Measurements from ENCODE around the gene NOS1AP.
A peak's percentile ranks its signal among the peaks of the same experiment; 100 is the strongest.
"Not testable (repeated sequence)": the region's sequence is repeated elsewhere in the genome, so short reads cannot be mapped to it uniquely, and the experiment has no call there.

NOS1AP gene

DNA sequence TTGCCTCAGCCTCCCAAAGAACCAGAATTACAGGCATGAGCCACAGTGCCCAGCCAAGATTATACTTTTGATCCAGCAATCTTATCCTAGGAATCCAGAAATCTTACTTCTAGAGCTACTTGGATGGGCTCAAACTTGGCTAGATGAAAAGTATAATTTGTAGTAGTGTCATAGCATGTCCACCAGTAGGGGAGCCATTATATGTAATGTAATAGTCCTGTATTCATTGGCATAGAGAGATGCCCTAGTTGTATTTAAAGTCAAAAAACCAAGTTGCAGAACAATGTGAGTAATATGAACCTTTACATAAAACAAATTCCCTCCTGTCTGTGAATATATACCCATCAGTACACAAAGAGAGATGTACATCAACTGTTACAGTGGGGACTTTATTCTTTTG is 83.9 kb downstream of the NOS1AP start:
- DNase-seq (ENCODE audit: low read depth in 1 of 2, low spot score in 1 of 2), result no peak
- TF ChIP-seq JUND (IDR thresholded peaks at IDR 0.05; ENCODE audit: low read depth), result no peak
- in situ Hi-C loops (cut with HindIII; ENCODE audit: low pct_unique_long_range_greater_than_20kb, low sequenced_read_pairs), result no loop called here

DNA sequence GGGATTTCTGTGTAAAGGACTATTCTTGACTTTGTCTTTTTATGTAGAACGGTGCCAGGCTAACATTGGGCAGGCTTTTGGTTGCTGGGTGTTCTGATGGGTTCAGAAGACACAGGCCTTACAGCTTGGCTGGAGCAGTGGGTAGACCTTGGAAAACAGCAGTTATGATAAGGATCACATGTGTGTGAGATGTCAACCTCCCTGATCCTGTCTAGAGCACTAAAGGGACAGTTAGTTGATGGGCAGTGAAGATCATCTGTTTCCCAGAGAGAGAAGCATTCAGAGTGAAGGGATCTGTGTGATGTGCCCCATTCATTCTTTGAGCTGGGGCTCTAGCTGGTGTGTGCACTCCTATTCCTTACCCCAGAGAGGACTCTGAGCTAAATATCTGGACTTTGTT is 88.0 kb downstream of the NOS1AP start:
- in situ Hi-C loops (cut with HindIII; ENCODE audit: low pct_unique_long_range_greater_than_20kb, low sequenced_read_pairs), result no loop called here
- no peak for TF ChIP-seq JUND (IDR thresholded peaks at IDR 0.05; ENCODE audit: low read depth)
- no peak for DNase-seq (ENCODE audit: low read depth in 1 of 2, low spot score in 1 of 2)

GRCh38 chr1:162158624-162159271 is 89.3 kb downstream of the NOS1AP start:
- in situ Hi-C loops (cut with HindIII; ENCODE audit: low pct_unique_long_range_greater_than_20kb, low sequenced_read_pairs), result no loop called here
- no peak for TF ChIP-seq JUND (IDR thresholded peaks at IDR 0.05; ENCODE audit: low read depth)

DNA sequence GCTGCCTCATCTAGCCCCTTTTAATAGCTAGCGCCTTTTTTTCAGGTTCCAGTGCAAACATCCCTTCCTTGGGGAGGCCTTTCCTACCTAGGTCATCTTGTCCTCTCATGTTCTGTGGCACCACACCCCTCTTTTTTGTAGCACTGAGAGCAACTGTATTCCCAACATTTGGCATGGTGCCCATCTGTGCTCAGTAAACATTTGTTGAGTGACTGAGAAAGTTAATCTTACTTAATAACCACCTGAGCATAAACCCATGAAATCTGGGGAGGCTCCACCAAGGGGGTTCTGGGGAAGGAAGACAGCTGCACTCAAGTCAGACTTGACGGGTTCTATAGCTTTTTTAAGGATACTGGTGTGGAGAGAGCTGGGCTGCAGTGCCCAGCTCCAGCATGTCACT is 90.0 kb downstream of the NOS1AP start:
- TF ChIP-seq JUND (IDR thresholded peaks at IDR 0.05; ENCODE audit: low read depth), result peak; percentile 82; the same call in 1 of the 2 replicates
- in situ Hi-C loops (cut with HindIII; ENCODE audit: low pct_unique_long_range_greater_than_20kb, low sequenced_read_pairs), result no loop called here
- DNase-seq (ENCODE audit: low read depth in 1 of 2, low spot score in 1 of 2), result peak in 1 of 2 experiments; percentile 92

More at GRCh38 chr1:162158624-162159271, 89.3 kb downstream of the NOS1AP start:
- DNase-seq (ENCODE audit: low read depth in 1 of 2, low spot score in 1 of 2), result no peak

DNA sequence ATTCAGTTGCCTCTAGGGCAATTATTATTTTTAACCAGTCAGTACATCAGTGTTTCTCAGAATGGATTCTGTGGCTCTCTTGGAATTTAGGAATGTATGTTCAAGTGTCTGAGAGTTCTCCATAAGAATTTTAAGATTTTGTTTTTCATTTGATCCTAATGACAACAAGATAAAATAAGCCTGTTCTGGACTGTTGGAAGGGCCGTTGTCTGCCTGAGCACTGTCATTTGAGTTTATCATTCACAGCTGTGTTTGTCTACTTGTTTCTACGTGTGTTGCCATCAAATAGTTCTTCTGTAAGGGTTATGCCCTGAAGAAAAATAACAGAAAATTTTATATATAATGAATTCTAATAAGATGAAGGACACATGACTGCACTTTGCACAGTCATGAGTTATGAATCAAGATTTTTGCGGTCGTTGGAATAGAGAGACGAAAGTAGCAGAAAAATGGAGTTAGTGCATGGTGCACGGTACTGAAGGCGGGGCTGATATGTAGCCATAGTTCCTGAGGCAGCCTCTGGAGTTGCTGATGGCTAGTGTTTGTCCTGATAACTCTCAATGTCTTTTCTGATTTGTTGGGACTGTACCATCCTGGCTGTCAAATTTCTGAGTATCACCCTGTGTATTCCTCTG is 92.5 kb downstream of the NOS1AP start:
- no peak for DNase-seq (ENCODE audit: low read depth in 1 of 2, low spot score in 1 of 2)
- TF ChIP-seq JUND (IDR thresholded peaks at IDR 0.05; ENCODE audit: low read depth), result no peak
- in situ Hi-C loops (cut with HindIII; ENCODE audit: low pct_unique_long_range_greater_than_20kb, low sequenced_read_pairs), result no loop called here

DNA sequence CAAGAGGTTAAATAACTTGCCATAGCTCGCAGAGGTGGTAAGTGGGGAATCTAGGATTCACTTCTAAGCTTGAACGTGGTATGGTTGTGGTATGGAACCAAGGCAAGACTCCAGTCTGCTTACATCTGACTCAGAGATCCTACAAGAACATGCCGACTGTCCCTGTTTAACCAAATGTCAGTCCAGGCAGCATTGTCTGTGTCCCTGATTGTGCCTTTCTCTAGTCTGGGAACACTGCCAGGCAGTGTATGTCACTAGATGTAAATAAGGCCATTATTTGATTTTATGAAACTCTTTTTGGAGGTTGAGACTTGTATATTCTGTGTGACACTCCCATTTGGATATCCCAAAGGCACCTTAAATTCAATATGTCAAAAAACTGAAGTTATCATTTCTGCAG is 96.0 kb downstream of the NOS1AP start:
- no peak for TF ChIP-seq JUND (IDR thresholded peaks at IDR 0.05; ENCODE audit: low read depth)
- in situ Hi-C loops (cut with HindIII; ENCODE audit: low pct_unique_long_range_greater_than_20kb, low sequenced_read_pairs), result no loop called here
- DNase-seq (ENCODE audit: low read depth in 1 of 2, low spot score in 1 of 2), result no peak

DNA sequence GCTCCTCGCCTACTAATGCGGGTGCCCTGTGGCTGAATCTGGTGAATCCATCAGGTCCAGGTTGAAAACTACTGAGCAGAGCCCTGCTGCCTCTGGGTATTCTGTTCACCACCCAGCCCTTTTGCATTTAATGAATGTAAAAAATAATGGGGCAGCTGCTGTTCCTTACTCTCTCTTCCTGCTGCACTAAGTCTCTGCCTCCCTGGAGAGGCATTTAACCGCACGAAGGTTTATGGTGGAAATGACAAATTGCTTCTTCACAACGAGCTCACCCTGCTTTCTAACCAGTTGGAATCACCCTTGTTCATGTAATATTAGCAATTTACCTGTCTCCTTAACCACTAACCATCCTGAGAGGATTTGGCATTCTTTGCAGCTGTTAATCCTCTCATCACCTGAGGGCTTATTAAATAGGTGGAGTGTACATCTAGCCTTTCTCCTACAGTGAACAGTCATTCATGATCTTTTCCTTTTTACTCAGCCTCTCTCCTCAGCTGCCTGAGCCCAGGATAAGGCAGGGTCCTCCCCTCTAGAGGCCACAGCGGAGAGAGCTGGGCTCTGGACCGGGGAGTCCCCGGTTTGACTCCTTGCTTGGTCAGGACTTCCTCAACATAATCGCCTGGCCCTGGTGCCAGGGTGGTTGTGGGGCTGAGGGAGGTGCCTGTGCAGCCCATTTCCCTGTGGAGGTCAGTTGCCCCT is 97.6 kb downstream of the NOS1AP start:
- in situ Hi-C loops (cut with HindIII; ENCODE audit: low pct_unique_long_range_greater_than_20kb, low sequenced_read_pairs), result no loop called here
- no peak for DNase-seq (ENCODE audit: low read depth in 1 of 2, low spot score in 1 of 2)
- no peak for TF ChIP-seq JUND (IDR thresholded peaks at IDR 0.05; ENCODE audit: low read depth)

GRCh38 chr1:162168261-162168660 is 98.8 kb downstream of the NOS1AP start:
- in situ Hi-C loops (cut with HindIII; ENCODE audit: low pct_unique_long_range_greater_than_20kb, low sequenced_read_pairs), result no loop called here
- TF ChIP-seq JUND (IDR thresholded peaks at IDR 0.05; ENCODE audit: low read depth), result no peak
- DNase-seq (ENCODE audit: low read depth in 1 of 2, low spot score in 1 of 2), result peak; percentile 46 to 90

DNA sequence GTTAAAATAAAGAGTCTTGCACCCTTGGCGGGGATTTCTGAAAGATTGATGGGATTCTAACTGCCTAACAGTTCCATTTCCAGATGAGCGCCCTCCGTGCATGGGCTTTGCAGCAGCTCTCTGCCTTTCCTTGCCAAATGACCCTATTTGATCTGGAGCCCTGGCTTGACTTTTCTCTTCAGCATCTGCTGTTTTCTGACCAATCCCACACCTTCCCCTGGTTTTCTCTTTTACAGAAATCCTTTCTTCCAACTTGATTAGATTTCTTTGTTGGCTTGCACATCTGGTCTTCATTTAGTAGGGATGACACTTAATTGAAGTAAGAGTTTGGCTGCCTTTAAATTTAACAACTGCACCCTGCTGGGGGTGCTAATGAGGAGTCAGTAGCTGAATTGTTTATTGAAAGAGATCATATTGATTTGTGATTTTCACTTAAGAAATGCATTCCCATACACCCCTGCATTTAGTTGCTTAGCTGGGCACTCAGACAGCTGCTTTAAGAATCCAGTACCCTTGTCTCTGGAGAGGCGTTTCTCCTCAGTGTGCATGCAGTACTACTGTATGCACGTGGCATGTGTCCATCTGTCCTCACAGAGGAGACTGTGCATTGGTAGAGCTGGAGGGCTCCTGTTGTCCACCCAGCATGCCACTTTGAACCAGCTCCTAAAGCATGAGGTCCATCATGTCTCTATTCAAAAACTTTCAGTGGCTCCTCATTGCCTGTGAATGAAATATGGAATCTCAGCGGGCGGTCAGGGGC is 99.7 kb downstream of the NOS1AP start:
- in situ Hi-C loops (cut with HindIII; ENCODE audit: low pct_unique_long_range_greater_than_20kb, low sequenced_read_pairs), result no loop called here
- no peak for DNase-seq (ENCODE audit: low read depth in 1 of 2, low spot score in 1 of 2)
- no peak for TF ChIP-seq JUND (IDR thresholded peaks at IDR 0.05; ENCODE audit: low read depth)

DNA sequence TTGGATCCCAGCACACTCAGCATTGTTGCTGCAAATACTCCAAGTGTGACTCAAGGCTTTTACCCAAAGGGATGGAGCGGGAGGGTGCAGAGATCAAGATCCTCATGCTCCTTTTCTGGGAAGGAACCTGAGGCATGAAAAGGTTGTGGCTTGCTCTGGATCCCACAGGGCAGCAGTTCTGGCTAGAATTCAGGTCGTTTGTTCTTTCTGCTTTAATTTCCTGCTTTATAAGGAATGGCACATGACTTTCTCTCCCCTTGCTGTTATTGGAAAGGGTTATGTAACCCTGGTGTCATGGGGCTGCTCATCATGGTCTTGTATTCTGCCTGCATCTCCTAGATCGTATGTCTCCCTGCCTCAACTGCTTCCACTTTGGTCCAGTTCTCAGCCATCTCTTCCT is 101.6 kb downstream of the NOS1AP start:
- in situ Hi-C loops (cut with HindIII; ENCODE audit: low pct_unique_long_range_greater_than_20kb, low sequenced_read_pairs), result no loop called here
- TF ChIP-seq JUND (IDR thresholded peaks at IDR 0.05; ENCODE audit: low read depth), result no peak
- DNase-seq (ENCODE audit: low read depth in 1 of 2, low spot score in 1 of 2), result no peak

DNA sequence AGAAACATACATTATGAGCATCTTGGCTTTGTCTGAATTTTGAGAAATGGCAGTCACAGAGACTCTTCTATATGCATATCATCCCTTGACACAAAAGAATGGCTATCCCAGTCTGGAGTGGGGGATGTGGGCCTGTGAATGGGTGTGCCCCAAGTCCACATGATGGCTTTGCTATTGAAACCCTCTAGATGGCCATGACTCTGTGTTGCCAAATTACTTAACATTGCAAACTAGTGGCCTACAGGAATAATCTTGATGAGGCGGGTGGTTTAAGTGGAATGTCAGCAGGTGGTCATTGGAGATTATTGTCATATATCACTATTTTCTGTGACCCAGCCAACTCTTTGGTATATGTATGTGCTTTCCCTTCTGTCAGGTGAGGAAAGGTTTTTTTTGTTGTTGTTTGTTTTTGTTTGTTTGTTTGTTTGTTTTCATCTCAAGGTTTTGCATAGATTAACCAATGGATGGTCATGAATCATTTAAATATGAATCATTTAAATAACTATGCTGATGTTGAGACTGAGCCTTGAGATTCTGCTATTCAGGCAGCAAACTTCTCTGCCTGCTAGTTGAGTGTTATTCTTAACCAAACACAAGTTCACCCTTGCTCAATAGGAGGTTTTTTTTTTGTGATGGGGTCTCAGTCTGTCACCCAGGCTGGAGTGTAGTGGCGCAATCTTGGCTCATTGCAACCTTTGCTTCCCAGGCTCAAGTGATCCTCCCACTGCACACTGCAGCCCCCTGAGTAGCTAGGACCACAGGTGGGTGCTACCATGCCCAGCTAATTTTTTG is 103.0 kb downstream of the NOS1AP start:
- no peak for DNase-seq (ENCODE audit: low read depth in 1 of 2, low spot score in 1 of 2)
- no peak for TF ChIP-seq JUND (IDR thresholded peaks at IDR 0.05; ENCODE audit: low read depth)
- in situ Hi-C loops (cut with HindIII; ENCODE audit: low pct_unique_long_range_greater_than_20kb, low sequenced_read_pairs), result no loop called here

- DNase-seq (ENCODE audit: low read depth in 1 of 2, low spot score in 1 of 2); in situ Hi-C loops (cut with HindIII; ENCODE audit: low pct_unique_long_range_greater_than_20kb, low sequenced_read_pairs): not testable (repeated sequence)
Measured at GRCh38 chr1:162173607-162174006, 104.1 kb downstream of the NOS1AP start.

- in situ Hi-C loops (cut with HindIII; ENCODE audit: low pct_unique_long_range_greater_than_20kb, low sequenced_read_pairs); DNase-seq (ENCODE audit: low read depth in 1 of 2, low spot score in 1 of 2): not testable (repeated sequence)
Measured at GRCh38 chr1:162174027-162174426, 104.5 kb downstream of the NOS1AP start.

Data from T47D (cell line).